Ishikawa (cell line): ENCODE data around the gene CFAP53.

Experiments used
- CEBPB ChIP-seq: IDR thresholded peaks from 2 replicates; pipeline ENCODE4 v1.6.1; 2012
- CREB1 ChIP-seq: IDR thresholded peaks from 2 replicates; pipeline ENCODE4 v1.6.1; 2012; ENCODE audit warnings: low read depth
- EGR1 ChIP-seq: IDR thresholded peaks from 2 replicates; pipeline ENCODE4 v1.6.1; 2012
- EP300 ChIP-seq: IDR thresholded peaks from 2 replicates; pipeline ENCODE4 v1.6.1; 2012; ENCODE audit warnings: borderline replicate concordance
- FOXM1 ChIP-seq: IDR thresholded peaks from 2 replicates; pipeline ENCODE4 v1.6.1; 2012; ENCODE audit warnings: low read depth, borderline replicate concordance
- NFIC ChIP-seq: IDR thresholded peaks from 2 replicates; pipeline ENCODE4 v1.6.1; 2012
- RAD21 ChIP-seq: IDR thresholded peaks from 2 replicates; pipeline ENCODE4 v1.6.1; 2012; ENCODE audit warnings: low read depth
- REST ChIP-seq: IDR thresholded peaks from 2 replicates; pipeline ENCODE4 v1.6.1; 2012; ENCODE audit warnings: low read depth, mild to moderate bottlenecking
- TAF1 ChIP-seq: IDR thresholded peaks from 2 replicates; pipeline ENCODE4 v1.6.1; 2012; ENCODE audit warnings: low read depth, mild to moderate bottlenecking
- TCF12 ChIP-seq: IDR thresholded peaks from 2 replicates; pipeline ENCODE4 v1.6.1; 2012; ENCODE audit warnings: low read depth
- TEAD4 ChIP-seq: IDR thresholded peaks from 2 replicates; pipeline ENCODE4 v1.6.1; 2012
- USF1 ChIP-seq: IDR thresholded peaks from 2 replicates; pipeline ENCODE4 v1.6.1; 2012
- YY1 ChIP-seq: IDR thresholded peaks from 2 replicates; pipeline ENCODE4 v1.6.1; 2012; ENCODE audit warnings: low read depth
- ZBTB7A ChIP-seq: IDR thresholded peaks from 2 replicates; pipeline ENCODE4 v1.6.1; 2012; ENCODE audit warnings: low read depth
- TF ChIP-seq, protein P1 (sequence below): IDR thresholded peaks from 2 replicates; pipeline ENCODE4 v1.6.1; 2012

The CFAP53 gene

GRCh38 chr18:50286391-50287027 lies 20.2 kb upstream of the CFAP53 start:
- TF ChIP-seq FOXM1 (no peak), ZBTB7A (no peak), USF1 (no peak), REST (no peak), TAF1 (no peak), CEBPB (no peak), RAD21 (no peak), NFIC (no peak), EGR1 (no peak), TEAD4 (no peak), TCF12 (no peak), CREB1 (no peak)
- TF ChIP-seq, protein P1, sequence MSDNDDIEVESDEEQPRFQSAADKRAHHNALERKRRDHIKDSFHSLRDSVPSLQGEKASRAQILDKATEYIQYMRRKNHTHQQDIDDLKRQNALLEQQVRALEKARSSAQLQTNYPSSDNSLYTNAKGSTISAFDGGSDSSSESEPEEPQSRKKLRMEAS: no peak

GRCh38 chr18:50285631-50286321 lies 19.5 kb upstream of the CFAP53 start:
- TF ChIP-seq FOXM1: no peak
- no peak for TF ChIP-seq CREB1
- TF ChIP-seq EP300: no peak
- no peak for TF ChIP-seq RAD21
- TF ChIP-seq TCF12: no peak
- TF ChIP-seq TEAD4: no peak
- no peak for TF ChIP-seq CEBPB
- TF ChIP-seq TAF1: no peak
- TF ChIP-seq, protein P1: no peak
- no peak for TF ChIP-seq YY1
- TF ChIP-seq NFIC: no peak
- no peak for TF ChIP-seq EGR1
- TF ChIP-seq ZBTB7A: no peak

DNA sequence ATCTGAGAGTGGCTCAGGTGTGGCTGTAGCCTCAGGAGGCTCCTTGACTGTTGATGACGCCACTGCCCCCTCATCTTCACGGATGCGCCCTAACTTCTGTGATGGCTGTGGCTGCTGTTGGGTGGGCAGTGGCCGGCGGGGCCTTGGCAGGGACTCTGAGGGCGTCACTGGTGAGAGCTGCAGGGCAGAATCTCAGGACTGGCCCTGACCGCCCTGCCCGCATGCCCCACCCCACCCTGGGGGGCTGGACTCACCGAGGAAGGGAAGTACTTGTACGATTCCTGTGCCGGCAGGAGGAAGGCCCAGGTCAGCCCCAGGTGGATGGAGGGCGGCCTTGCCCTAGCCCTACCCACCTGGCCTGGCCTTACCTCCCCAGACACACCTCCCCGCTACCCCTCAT lies 18.8 kb upstream of the CFAP53 start:
- no peak for TF ChIP-seq CEBPB
- TF ChIP-seq CREB1: no peak
- no peak for TF ChIP-seq REST
- no peak for TF ChIP-seq FOXM1
- TF ChIP-seq EP300: no peak
- TF ChIP-seq, protein P1: no peak
- TF ChIP-seq TCF12: no peak
- no peak for TF ChIP-seq USF1
- TF ChIP-seq RAD21: no peak
- TF ChIP-seq TAF1: no peak
- no peak for TF ChIP-seq TEAD4
- no peak for TF ChIP-seq ZBTB7A
- TF ChIP-seq EGR1: no peak
- TF ChIP-seq YY1: no peak
- no peak for TF ChIP-seq NFIC

DNA sequence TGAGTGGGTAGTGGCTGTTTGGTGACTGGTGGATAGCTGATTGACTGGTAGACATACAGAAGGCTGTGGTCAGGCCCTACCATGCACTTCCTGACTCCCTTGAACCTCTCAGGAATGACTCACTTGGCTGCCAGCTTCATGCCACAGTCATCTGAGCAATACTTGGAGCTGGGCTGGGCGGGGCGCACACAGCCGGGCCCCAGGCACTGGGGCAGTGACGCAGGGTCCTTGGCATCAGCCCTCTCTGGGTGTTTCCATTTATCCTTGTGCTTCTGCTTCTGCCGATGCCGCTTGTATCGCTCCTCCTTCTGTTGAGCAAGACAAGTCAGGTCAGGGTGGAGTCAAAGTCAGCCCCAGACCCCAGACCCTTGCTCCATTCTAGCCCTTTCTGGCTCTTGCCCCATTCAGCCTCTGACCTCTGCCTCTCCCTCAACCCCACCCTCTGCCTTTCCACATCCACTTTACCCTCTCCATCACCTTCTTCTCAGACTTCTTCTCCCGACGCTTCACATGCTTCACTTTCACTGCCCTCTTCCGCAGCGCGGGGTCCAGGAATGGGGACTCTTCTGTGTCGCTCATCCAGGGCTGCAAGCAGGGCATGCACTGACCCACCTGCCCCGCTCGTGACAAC lies 18.1 kb upstream of the CFAP53 start:
- no peak for TF ChIP-seq NFIC
- no peak for TF ChIP-seq USF1
- TF ChIP-seq EGR1: no peak
- TF ChIP-seq CREB1: no peak
- TF ChIP-seq TEAD4: no peak
- no peak for TF ChIP-seq YY1
- TF ChIP-seq REST: no peak
- TF ChIP-seq CEBPB: no peak
- TF ChIP-seq RAD21: no peak
- TF ChIP-seq, protein P1: no peak
- no peak for TF ChIP-seq FOXM1
- no peak for TF ChIP-seq TAF1
- no peak for TF ChIP-seq EP300
- no peak for TF ChIP-seq TCF12
- no peak for TF ChIP-seq ZBTB7A
